Measurements from ENCODE around the gene KCNK16.

The KCNK16 gene

GRCh38 chr6:39322306-39322850 is at the start of gene KCNK16:
Gene KCNK16, minus strand, starts transcription at chr6:39322702. Its CDS starts 162 bp downstream, at chr6:39322540.
- no peak for DNase-seq (ENCODE audit: low spot score)

- no peak for DNase-seq (ENCODE audit: low spot score)
These were observed 47.9 kb upstream of the KCNK16 start for GRCh38 chr6:39370390-39370789.

- no peak for DNase-seq (ENCODE audit: low spot score)
These were observed 47.5 kb upstream of the KCNK16 start for GRCh38 chr6:39369987-39370386.

- DNase-seq (ENCODE audit: low spot score), result no peak
These were observed 45.2 kb upstream of the KCNK16 start for GRCh38 chr6:39367700-39368099.

- no peak for DNase-seq (ENCODE audit: low spot score)
These were observed 44.6 kb upstream of the KCNK16 start for GRCh38 chr6:39366931-39367618.

GRCh38 chr6:39365281-39366074 is 43.0 kb upstream of the KCNK16 start:
- peak; percentile 58 for DNase-seq (ENCODE audit: low spot score)

GRCh38 chr6:39363280-39363679 is 40.8 kb upstream of the KCNK16 start:
- DNase-seq (ENCODE audit: low spot score), result no peak

GRCh38 chr6:39362487-39362865 is 40.0 kb upstream of the KCNK16 start:
- DNase-seq (ENCODE audit: low spot score), result no peak

- DNase-seq (ENCODE audit: low spot score), result peak; percentile 79
These were observed 39.4 kb upstream of the KCNK16 start for GRCh38 chr6:39361657-39362486.

- DNase-seq (ENCODE audit: low spot score), result no peak
These were observed 37.9 kb upstream of the KCNK16 start for GRCh38 chr6:39360378-39360777.

- DNase-seq (ENCODE audit: low spot score), result no peak
These were observed 35.6 kb upstream of the KCNK16 start for GRCh38 chr6:39357998-39358686.

GRCh38 chr6:39353698-39354315 is 31.3 kb upstream of the KCNK16 start:
- DNase-seq (ENCODE audit: low spot score), result no peak

GRCh38 chr6:39350723-39351505 is 28.4 kb upstream of the KCNK16 start:
- DNase-seq (ENCODE audit: low spot score), result no peak

GRCh38 chr6:39348740-39349139 is 26.2 kb upstream of the KCNK16 start:
- no peak for DNase-seq (ENCODE audit: low spot score)

- peak; percentile 88 for DNase-seq (ENCODE audit: low spot score)
These were observed 25.5 kb upstream of the KCNK16 start for GRCh38 chr6:39347906-39348585.

GRCh38 chr6:39347206-39347605 is 24.7 kb upstream of the KCNK16 start:
- no peak for DNase-seq (ENCODE audit: low spot score)

- DNase-seq (ENCODE audit: low spot score), result peak; percentile 57
These were observed 22.3 kb upstream of the KCNK16 start for GRCh38 chr6:39344821-39345280.

GRCh38 chr6:39343396-39343870 is 20.9 kb upstream of the KCNK16 start:
- no peak for DNase-seq (ENCODE audit: low spot score)

GRCh38 chr6:39342692-39343395 is 20.3 kb upstream of the KCNK16 start:
- no peak for DNase-seq (ENCODE audit: low spot score)

Measured in hepatic stellate cell (primary cell).